GM12878 (cell line): Measurements from ENCODE around the gene SFXN4. TPM values are rescaled to one million over a fixed set of nuclear protein-coding genes. Genes with fewer than 3 reads are reported as not detected.

Experiments
- E2F8 ChIP-seq: fragments of 450-650 bp; IDR thresholded peaks from 2 replicates; pipeline ENCODE4 v1.6.1; 2018; ENCODE audit warnings: mild to moderate bottlenecking, low read depth, moderate library complexity; ENCODE audit not compliant: partially characterized antibody
- IKZF2 ChIP-seq, 2 experiments: fragments of 450-650 bp; IDR thresholded peaks; 2 replicates each; pipeline ENCODE4 v1.6.1; 2017; ENCODE audit warnings: mild to moderate bottlenecking in 2 of 2, moderate library complexity in 2 of 2
- MTA2 ChIP-seq: fragments of 450-650 bp; IDR thresholded peaks from 2 replicates; pipeline ENCODE4 v1.6.1; 2016; ENCODE audit warnings: low read depth, mild to moderate bottlenecking, moderate library complexity
- YBX1 ChIP-seq: fragments of 450-650 bp; IDR thresholded peaks from 2 replicates; pipeline ENCODE4 v1.6.1; 2016; ENCODE audit warnings: antibody characterized with exemption
- ZNF24 ChIP-seq: fragments of 450-650 bp; IDR thresholded peaks from 2 replicates; pipeline ENCODE4 v1.6.1; 2017; ENCODE audit warnings: antibody characterized with exemption, mild to moderate bottlenecking
- polyA plus RNA-seq, 11 experiments: library from polyadenylated mRNA; depleted of rRNA in 4 of 11; unstranded in 6 of 11; stranded (reverse) in 5 of 11; fragments of >200 nt; fragmentation: Nextera tagmentation in 4 of 11; fragmentation: Illumina TruSeq in 1 of 11; extraction: Ambion mirVana in 4 of 11; extraction: Trizol in 1 of 11; gene quantifications; 1 replicate in 1 of 11; 2 replicates in 10 of 11; pipeline versions ENCODE4 v1.2.1 to v1.2.3, GENCODE V29; 2011 to 2016; ENCODE audit warnings: inconsistent platforms in 2 of 11, missing spikeins in 2 of 11, low read depth in 1 of 11
- total RNA-seq, 4 experiments: library from RNA; depleted of rRNA in 3 of 4; stranded (reverse); fragments of >200 nt in 3 of 4; fragmentation: Illumina TruSeq in 1 of 4; extraction: Trizol in 1 of 4; gene quantifications; 2 replicates each; pipeline versions ENCODE4 v1.2.1 to v1.2.3, GENCODE V29; 2013 to 2021
- TF ChIP-seq, protein P1 (sequence below): fragments of 450-650 bp; IDR thresholded peaks from 2 replicates; pipeline ENCODE4 v1.6.1; 2018; ENCODE audit warnings: borderline replicate concordance, mild to moderate bottlenecking; ENCODE audit not compliant: partially characterized antibody

Gene SFXN4
- total and polyA plus RNA-seq, 10 of the 15 experiments (the other 5 are each of a cell fraction or from before 2014, with no cell fraction given), result 40.7 to 111 (median 48.8) TPM

DNA sequence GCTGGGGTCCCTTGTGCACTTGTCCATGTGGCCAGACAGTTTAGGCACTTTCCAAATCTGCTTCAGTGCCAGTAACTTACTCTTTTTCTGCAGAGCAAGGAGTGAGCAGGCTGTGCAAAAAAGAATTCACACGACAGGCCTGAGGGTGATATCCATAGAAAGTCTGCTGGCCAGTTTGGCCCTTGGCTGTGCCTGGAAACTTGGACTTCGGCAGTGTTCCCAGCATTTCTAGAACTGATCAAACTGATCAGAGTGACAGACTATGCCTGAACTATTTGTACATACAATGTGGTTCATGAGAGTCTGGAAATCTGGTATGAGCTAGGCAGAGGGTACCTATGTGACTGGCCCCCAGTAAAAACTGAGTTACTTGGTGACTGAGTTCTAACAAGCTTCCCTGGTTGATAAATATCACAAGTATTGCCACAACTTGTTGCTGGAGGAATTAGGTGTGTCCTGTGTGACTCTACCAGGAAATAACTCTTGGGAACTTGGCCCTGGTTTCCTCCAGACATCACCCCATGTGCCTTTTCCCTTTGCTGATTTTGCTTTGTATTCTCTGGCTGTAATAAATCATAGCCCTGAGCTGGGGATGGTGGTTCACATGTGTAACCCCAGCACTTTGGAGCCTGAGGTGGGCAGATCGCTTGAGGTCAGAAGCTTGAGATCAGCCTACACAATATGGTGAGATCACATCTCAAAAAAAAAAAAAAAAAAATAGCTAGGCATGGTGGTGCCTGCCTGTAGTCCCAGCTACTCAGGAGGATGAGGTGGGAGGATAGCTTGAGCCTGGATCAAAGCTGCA is 64.9 kb downstream of the SFXN4 start (continued):
- TF ChIP-seq E2F8, result no peak
- TF ChIP-seq MTA2, result no peak
- TF ChIP-seq, protein P1, sequence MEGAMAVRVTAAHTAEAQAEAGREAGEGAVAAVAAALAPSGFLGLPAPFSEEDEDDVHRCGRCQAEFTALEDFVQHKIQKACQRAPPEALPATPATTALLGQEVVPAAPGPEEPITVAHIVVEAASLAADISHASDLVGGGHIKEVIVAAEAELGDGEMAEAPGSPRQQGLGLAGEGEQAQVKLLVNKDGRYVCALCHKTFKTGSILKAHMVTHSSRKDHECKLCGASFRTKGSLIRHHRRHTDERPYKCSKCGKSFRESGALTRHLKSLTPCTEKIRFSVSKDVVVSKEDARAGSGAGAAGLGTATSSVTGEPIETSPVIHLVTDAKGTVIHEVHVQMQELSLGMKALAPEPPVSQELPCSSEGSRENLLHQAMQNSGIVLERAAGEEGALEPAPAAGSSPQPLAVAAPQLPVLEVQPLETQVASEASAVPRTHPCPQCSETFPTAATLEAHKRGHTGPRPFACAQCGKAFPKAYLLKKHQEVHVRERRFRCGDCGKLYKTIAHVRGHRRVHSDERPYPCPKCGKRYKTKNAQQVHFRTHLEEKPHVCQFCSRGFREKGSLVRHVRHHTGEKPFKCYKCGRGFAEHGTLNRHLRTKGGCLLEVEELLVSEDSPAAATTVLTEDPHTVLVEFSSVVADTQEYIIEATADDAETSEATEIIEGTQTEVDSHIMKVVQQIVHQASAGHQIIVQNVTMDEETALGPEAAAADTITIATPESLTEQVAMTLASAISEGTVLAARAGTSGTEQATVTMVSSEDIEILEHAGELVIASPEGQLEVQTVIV, result no peak
- TF ChIP-seq IKZF2 (IDR thresholded peaks at IDR 0.05), result no peak
- no peak for TF ChIP-seq ZNF24
- no peak for TF ChIP-seq YBX1
